GM23338 (cell line): ENCODE data around the gene ITPRIPL2.

Experiments used
- CTCF ChIP-seq, 2 experiments: fragments of 200-600 bp in 1 of 2; sonication (generic) in 1 of 2; conservative IDR thresholded peaks; 2 replicates each; pipeline versions ENCODE4 v1.5.1 to v1.6.1; 2016 to 2017; ENCODE audit warnings: antibody characterized with exemption in 2 of 2, low read depth in 2 of 2, mild to moderate bottlenecking in 2 of 2, moderate library complexity in 1 of 2
- EZH2 ChIP-seq: fragments of 200-600 bp; sonication (generic); IDR thresholded peaks from one replicate; pipeline ENCODE4 v1.8.0; 2017; ENCODE audit warnings: antibody characterized with exemption, mild to moderate bottlenecking, low read depth; ENCODE audit not compliant: unreplicated experiment
- EZH2phosphoT487 ChIP-seq: fragments of 200-600 bp; sonication (generic); IDR thresholded peaks from one replicate; pipeline ENCODE4 v1.8.1; 2018; ENCODE audit warnings: antibody characterized with exemption; ENCODE audit not compliant: unreplicated experiment
- JUNB ChIP-seq: IDR thresholded peaks from one replicate; pipeline ENCODE4 v1.6.1; 2016; ENCODE audit warnings: antibody characterized with exemption; ENCODE audit not compliant: unreplicated experiment
- POLR2AphosphoS5 ChIP-seq: IDR thresholded peaks from 2 replicates; pipeline ENCODE4 v1.6.1; 2016; ENCODE audit warnings: antibody characterized with exemption, low read depth
- TF ChIP-seq, protein P1 (sequence below): IDR thresholded peaks from one replicate; pipeline ENCODE4 v1.6.1; 2018; ENCODE audit warnings: antibody characterized with exemption; ENCODE audit not compliant: unreplicated experiment

GRCh38 chr16:19143599-19143956 is 29.8 kb downstream of the ITPRIPL2 start:
- TF ChIP-seq CTCF (conservative IDR thresholded peaks at IDR 0.05; ENCODE audit: low read depth in 2 of 2) (no peak), EZH2 (no peak), EZH2phosphoT487 (no peak), JUNB (no peak), POLR2AphosphoS5 (no peak)
- TF ChIP-seq, protein P1, sequence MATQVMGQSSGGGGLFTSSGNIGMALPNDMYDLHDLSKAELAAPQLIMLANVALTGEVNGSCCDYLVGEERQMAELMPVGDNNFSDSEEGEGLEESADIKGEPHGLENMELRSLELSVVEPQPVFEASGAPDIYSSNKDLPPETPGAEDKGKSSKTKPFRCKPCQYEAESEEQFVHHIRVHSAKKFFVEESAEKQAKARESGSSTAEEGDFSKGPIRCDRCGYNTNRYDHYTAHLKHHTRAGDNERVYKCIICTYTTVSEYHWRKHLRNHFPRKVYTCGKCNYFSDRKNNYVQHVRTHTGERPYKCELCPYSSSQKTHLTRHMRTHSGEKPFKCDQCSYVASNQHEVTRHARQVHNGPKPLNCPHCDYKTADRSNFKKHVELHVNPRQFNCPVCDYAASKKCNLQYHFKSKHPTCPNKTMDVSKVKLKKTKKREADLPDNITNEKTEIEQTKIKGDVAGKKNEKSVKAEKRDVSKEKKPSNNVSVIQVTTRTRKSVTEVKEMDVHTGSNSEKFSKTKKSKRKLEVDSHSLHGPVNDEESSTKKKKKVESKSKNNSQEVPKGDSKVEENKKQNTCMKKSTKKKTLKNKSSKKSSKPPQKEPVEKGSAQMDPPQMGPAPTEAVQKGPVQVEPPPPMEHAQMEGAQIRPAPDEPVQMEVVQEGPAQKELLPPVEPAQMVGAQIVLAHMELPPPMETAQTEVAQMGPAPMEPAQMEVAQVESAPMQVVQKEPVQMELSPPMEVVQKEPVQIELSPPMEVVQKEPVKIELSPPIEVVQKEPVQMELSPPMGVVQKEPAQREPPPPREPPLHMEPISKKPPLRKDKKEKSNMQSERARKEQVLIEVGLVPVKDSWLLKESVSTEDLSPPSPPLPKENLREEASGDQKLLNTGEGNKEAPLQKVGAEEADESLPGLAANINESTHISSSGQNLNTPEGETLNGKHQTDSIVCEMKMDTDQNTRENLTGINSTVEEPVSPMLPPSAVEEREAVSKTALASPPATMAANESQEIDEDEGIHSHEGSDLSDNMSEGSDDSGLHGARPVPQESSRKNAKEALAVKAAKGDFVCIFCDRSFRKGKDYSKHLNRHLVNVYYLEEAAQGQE = no peak
